HepG2 (cell line): ENCODE data around the gene TLCD3A. TPM values are rescaled to one million over a fixed set of nuclear protein-coding genes. Genes with fewer than 3 reads are reported as not detected.

ENCODE experiments used
- AGO1 ChIP-seq: fragments of 200-400 bp; formaldehyde crosslinking; IDR thresholded peaks from 2 replicates; pipeline ENCODE4 v1.6.1; 2017; ENCODE audit warnings: mild to moderate bottlenecking, low read depth, low read length, moderate library complexity; ENCODE audit not compliant: poor library complexity, severe bottlenecking
- ARID4A ChIP-seq: sonication (generic); formaldehyde crosslinking; IDR thresholded peaks from 2 replicates; pipeline ENCODE4 v1.5.0; 2020; ENCODE audit warnings: mild to moderate bottlenecking, missing genetic modification reagents, borderline replicate concordance
- E2F5 ChIP-seq: sonication (generic); formaldehyde crosslinking; conservative IDR thresholded peaks from 2 replicates; pipeline ENCODE4 v1.4.0; 2020; ENCODE audit warnings: missing genetic modification reagents
- HINFP ChIP-seq: sonication (generic); formaldehyde crosslinking; IDR thresholded peaks from 2 replicates; pipeline ENCODE4 v1.4.0; 2020; ENCODE audit warnings: low read depth, mild to moderate bottlenecking, missing genetic modification reagents
- HOMEZ ChIP-seq: IDR thresholded peaks from 2 replicates; pipeline ENCODE4 v1.6.1; 2016; ENCODE audit warnings: low read depth
- KMT2B ChIP-seq: IDR thresholded peaks from 2 replicates; pipeline ENCODE4 v1.6.1; 2016; ENCODE audit warnings: missing genetic modification reagents, missing compliant biosample characterization
- MTF1 ChIP-seq: sonication (generic); formaldehyde crosslinking; IDR thresholded peaks from 2 replicates; pipeline ENCODE4 v1.5.0; 2020; ENCODE audit warnings: missing genetic modification reagents
- PAF1 ChIP-seq: IDR thresholded peaks from 2 replicates; pipeline ENCODE4 v1.6.1; 2016; ENCODE audit warnings: missing genetic modification reagents, missing compliant biosample characterization
- SOX5 ChIP-seq: IDR thresholded peaks from 2 replicates; pipeline ENCODE4 v1.6.1; 2016; ENCODE audit warnings: borderline replicate concordance
- YEATS4 ChIP-seq: sonication (generic); formaldehyde crosslinking; IDR thresholded peaks from 2 replicates; pipeline ENCODE4 v1.4.0; 2020; ENCODE audit warnings: missing genetic modification reagents, borderline replicate concordance
- ZNF280D ChIP-seq: sonication (generic); formaldehyde crosslinking; IDR thresholded peaks from 2 replicates; pipeline ENCODE4 v1.5.1; 2020; ENCODE audit warnings: mild to moderate bottlenecking, missing genetic modification reagents
- ZNF616 ChIP-seq: sonication (generic); formaldehyde crosslinking; IDR thresholded peaks from 2 replicates; pipeline ENCODE4 v1.5.0; 2020; ENCODE audit warnings: low read depth, mild to moderate bottlenecking, missing genetic modification reagents
- ZNF678 ChIP-seq: sonication (generic); formaldehyde crosslinking; IDR thresholded peaks from 2 replicates; pipeline ENCODE4 v1.4.0; 2020; ENCODE audit warnings: mild to moderate bottlenecking, missing genetic modification reagents
- polyA plus RNA-seq, 8 experiments: library from polyadenylated mRNA; depleted of rRNA in 3 of 8; stranded (reverse) in 7 of 8; unstranded in 1 of 8; fragments of >200 nt; fragmentation: Illumina TruSeq in 4 of 8; extraction: Trizol in 4 of 8; gene quantifications; 2 replicates each; pipeline versions ENCODE4 v1.2.1 to v1.2.3, GENCODE V29; 2011 to 2016; ENCODE audit warnings: low read depth in 4 of 8, missing spikeins in 1 of 8, mixed read lengths in 1 of 8; ENCODE audit not compliant: insufficient read depth in 1 of 8
- total RNA-seq, 5 experiments: library from RNA; depleted of rRNA; stranded (reverse); fragments of >200 nt; fragmentation: Illumina TruSeq; extraction: Trizol; gene quantifications; 2 replicates each; pipeline ENCODE4 v1.2.3, GENCODE V29; 2016; ENCODE audit warnings: low read depth in 1 of 5

Gene TLCD3A
- total and polyA plus RNA-seq, 2 of the 13 experiments (the other 11 are each of a cell fraction or from before 2014, with no cell fraction given) = 25.2 to 46.6 TPM

- no peak for TF ChIP-seq HOMEZ (CRISPR knock-in tag)
- TF ChIP-seq YEATS4 (CRISPR knock-in tag) = 0 out of 2 replicates have a peak, but pooled peaks have one; percentile 50
- no peak for TF ChIP-seq ZNF280D (CRISPR knock-in tag)
- no peak for TF ChIP-seq MTF1 (CRISPR knock-in tag)
- TF ChIP-seq E2F5 (CRISPR knock-in tag) = no peak
- no peak for TF ChIP-seq AGO1
- TF ChIP-seq KMT2B (CRISPR knock-in tag) = 0 out of 2 replicates have a peak, but pooled peaks have one; percentile 27
- TF ChIP-seq ZNF616 (CRISPR knock-in tag) = no peak
- TF ChIP-seq PAF1 (CRISPR knock-in tag) = no peak
- no peak for TF ChIP-seq SOX5 (CRISPR knock-in tag)
- no peak for TF ChIP-seq ZNF678 (CRISPR knock-in tag)
- TF ChIP-seq ARID4A (CRISPR knock-in tag) = peak; percentile 40; the same call in 1 of the 2 replicates
- TF ChIP-seq HINFP (CRISPR knock-in tag) = peak; percentile 52; the same call in 1 of the 2 replicates
These were observed 715 bp downstream of the TLCD3A start (continued) for GRCh38 chr17:732902-733720.
